Measurements from ENCODE around the gene SLAMF6. TPM values are rescaled to one million over a fixed set of nuclear protein-coding genes. Genes with fewer than 3 reads are reported as not detected.
"Not testable (repeated sequence)": the region's sequence is repeated elsewhere in the genome, so short reads cannot be mapped to it uniquely, and the experiment has no call there.

The SLAMF6 gene
- total RNA-seq, 4 donors from 2014 or later: 0.57 to 10.7 (median 5.2) TPM

- Histone ChIP-seq H3K4me1 (peaks cover 0 to 5% (median 0%) of the 10 kb centered on the region in 4 donors), H3K9me3 (no peaks in the 10 kb centered on the region), H3K36me3 (no peaks in the 10 kb centered on the region), H3K27ac (peak overlapping the region; percentile 48 to 81 (median 64)), H3K27me3 (no peaks in the 10 kb centered on the region), H3K4me3 (peak overlapping the region in 3 of 4 donors; percentile 23 to 36 (median 33))
- TF ChIP-seq, protein P1, sequence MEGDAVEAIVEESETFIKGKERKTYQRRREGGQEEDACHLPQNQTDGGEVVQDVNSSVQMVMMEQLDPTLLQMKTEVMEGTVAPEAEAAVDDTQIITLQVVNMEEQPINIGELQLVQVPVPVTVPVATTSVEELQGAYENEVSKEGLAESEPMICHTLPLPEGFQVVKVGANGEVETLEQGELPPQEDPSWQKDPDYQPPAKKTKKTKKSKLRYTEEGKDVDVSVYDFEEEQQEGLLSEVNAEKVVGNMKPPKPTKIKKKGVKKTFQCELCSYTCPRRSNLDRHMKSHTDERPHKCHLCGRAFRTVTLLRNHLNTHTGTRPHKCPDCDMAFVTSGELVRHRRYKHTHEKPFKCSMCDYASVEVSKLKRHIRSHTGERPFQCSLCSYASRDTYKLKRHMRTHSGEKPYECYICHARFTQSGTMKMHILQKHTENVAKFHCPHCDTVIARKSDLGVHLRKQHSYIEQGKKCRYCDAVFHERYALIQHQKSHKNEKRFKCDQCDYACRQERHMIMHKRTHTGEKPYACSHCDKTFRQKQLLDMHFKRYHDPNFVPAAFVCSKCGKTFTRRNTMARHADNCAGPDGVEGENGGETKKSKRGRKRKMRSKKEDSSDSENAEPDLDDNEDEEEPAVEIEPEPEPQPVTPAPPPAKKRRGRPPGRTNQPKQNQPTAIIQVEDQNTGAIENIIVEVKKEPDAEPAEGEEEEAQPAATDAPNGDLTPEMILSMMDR (IDR thresholded peaks at IDR 0.05): no peak
- TF ChIP-seq POLR2A (IDR thresholded peaks at IDR 0.05): no peak
- DNase-seq: no peak
Observed at GRCh38 chr1:160521554-160521953, 1.5 kb downstream of the SLAMF6 start.

- peak overlapping the region; percentile 23 to 36 (median 33) for H3K4me3 ChIP-seq
Observed at GRCh38 chr1:160520999-160521398, 2.1 kb downstream of the SLAMF6 start.

DNA sequence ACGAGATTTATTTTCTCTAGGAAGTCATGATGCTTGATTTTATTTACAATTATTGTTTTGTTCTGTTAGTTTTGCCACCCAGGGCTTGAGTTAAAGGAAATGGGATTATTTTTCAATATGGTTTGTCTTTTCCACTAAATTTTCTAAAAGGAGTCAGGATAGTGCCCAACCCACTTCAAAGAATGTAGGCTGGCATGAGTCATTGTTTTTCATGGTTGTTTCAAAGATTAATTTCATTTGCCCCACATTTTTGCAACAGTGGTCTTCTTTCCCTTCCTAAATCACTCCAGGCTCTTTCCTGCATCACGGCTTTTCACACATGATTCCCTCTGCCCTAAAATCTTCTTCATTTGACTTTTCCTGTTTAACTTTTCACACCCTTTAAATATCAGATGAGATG lies 2.5 kb downstream of the SLAMF6 start:
- TF ChIP-seq, protein P1 (IDR thresholded peaks at IDR 0.05): no peak
- no peak for TF ChIP-seq POLR2A (IDR thresholded peaks at IDR 0.05)
- no peak for DNase-seq
- Histone ChIP-seq H3K27ac (peak overlapping the region; percentile 51 to 81 (median 70)), H3K9me3 (no peaks in the 10 kb centered on the region), H3K36me3 (no peaks in the 10 kb centered on the region), H3K4me3 (peak overlapping the region in 3 of 4 donors; percentile 23 to 36 (median 33)), H3K4me1 (peaks cover 0 to 11% (median 0%) of the 10 kb centered on the region in 4 donors), H3K27me3 (no peaks in the 10 kb centered on the region)

More at GRCh38 chr1:160520999-160521398, 2.1 kb downstream of the SLAMF6 start:
- Histone ChIP-seq H3K36me3 (no peaks in the 10 kb centered on the region), H3K9me3 (no peaks in the 10 kb centered on the region), H3K27ac (peak overlapping the region; percentile 48 to 81 (median 64)), H3K27me3 (no peaks in the 10 kb centered on the region), H3K4me1 (peaks cover 0 to 10% (median 0%) of the 10 kb centered on the region in 4 donors)
- TF ChIP-seq, protein P1 (IDR thresholded peaks at IDR 0.05): no peak
- no peak for TF ChIP-seq POLR2A (IDR thresholded peaks at IDR 0.05)
- peak in 1 of 3 donors; percentile 40 for DNase-seq

- peak in 1 of 3 donors; percentile 30 for DNase-seq
- Histone ChIP-seq H3K27me3 (no peaks in the 10 kb centered on the region), H3K36me3 (no peaks in the 10 kb centered on the region), H3K27ac (peak overlapping the region; percentile 51 to 81 (median 70)), H3K4me1 (peaks cover 0 to 11% (median 0%) of the 10 kb centered on the region in 4 donors), H3K4me3 (peak overlapping the region in 3 of 4 donors; percentile 9 to 33 (median 13)), H3K9me3 (no peaks in the 10 kb centered on the region)
- TF ChIP-seq, protein P1 (IDR thresholded peaks at IDR 0.05): peak; percentile 14 to 59 (median 31)
- TF ChIP-seq POLR2A (IDR thresholded peaks at IDR 0.05): no peak
Observed at GRCh38 chr1:160519642-160520435, 3.2 kb downstream of the SLAMF6 start.

DNA sequence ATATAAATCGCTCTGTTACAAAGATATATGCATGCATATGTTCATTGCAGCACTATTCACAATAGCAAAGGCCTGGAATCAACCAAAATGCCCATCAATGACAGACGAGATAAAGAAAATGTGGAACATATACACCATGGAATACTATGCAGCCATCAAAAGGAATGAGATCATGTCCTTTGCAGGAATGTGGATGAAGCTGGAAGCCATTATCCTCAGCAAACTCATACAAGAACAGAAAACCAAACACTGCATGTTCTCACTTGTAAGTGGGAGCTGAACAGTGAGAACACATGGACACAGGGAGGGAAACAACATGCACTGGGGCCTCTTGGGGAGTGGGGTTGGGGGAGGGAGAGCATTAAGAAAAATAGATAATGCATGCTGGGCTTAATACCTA lies 5.5 kb downstream of the SLAMF6 start:
- H3K27me3 ChIP-seq, H3K9me3 ChIP-seq, DNase-seq, H3K27ac ChIP-seq, H3K4me3 ChIP-seq, H3K36me3 ChIP-seq: not testable (repeated sequence)
- H3K4me1 ChIP-seq: peaks cover 0 to 11% (median 0%) of the 10 kb centered on the region in 4 donors

DNA sequence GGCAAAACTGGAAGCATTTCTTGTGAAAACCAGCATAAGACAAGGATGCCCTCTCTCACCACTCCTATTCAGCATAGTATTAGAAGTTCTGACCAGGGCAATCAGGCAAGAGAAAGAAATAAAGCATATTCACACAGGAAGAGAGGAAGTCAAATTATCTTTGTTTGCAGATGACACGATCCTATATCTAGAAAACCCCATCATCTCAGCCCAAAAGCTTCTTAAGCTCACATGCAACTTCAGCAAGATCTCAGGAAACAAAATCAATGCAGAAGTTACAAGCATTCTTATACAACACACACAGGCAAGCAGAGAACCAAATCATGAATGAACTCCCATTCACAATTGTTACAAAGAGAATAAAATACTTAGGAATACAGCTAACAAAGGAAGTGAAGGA lies 7.1 kb downstream of the SLAMF6 start:
- not testable (repeated sequence) for H3K4me3 ChIP-seq, H3K27me3 ChIP-seq, H3K36me3 ChIP-seq, DNase-seq, H3K9me3 ChIP-seq, H3K27ac ChIP-seq
- peaks cover 0 to 11% (median 0%) of the 10 kb centered on the region in 4 donors for H3K4me1 ChIP-seq

Measured in Peyer's patch (tissue), 4 donors.